ENCODE data around the gene TNIK. TPM values are rescaled to one million over a fixed set of nuclear protein-coding genes. Genes with fewer than 3 reads are reported as not detected.

The TNIK gene
- total and polyA plus RNA-seq, 2 of the 13 experiments (the other 11 are each of a cell fraction or from before 2014, with no cell fraction given) = 0.15 to 0.22 TPM

DNA sequence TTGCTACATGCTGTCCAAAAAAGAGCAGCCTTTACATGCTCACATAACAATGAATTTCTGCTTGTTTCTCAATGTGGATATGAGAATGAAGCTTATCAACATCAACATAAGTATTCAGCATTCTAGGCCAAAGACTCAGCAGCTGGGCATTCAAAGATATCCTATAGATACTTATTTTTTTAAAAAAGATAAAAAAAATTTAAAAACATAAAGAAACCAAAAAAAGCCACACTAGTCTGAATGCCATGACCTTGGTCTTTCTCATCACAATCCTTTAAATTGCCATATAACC, 182.0 kb downstream of the TNIK start:
- H3K79me2 ChIP-seq (ENCODE audit: insufficient read depth, low read length) = no peaks in the 10 kb centered on the region
- no peaks in the 10 kb centered on the region for H3K9me3 ChIP-seq (ENCODE audit: low read length)
- TF ChIP-seq ARNT (IDR thresholded peaks at IDR 0.05) (no peak), ESRRA (CRISPR knock-in tag; IDR thresholded peaks at IDR 0.05; ENCODE audit: low read depth) (no peak), ZBTB8A (CRISPR knock-in tag; IDR thresholded peaks at IDR 0.05; ENCODE audit: borderline replicate concordance, low read depth) (no peak), SMYD3 (CRISPR knock-in tag; IDR thresholded peaks at IDR 0.05) (no peak), AKAP8 (CRISPR knock-in tag; IDR thresholded peaks at IDR 0.05) (no peak), MED13 (CRISPR knock-in tag; IDR thresholded peaks at IDR 0.05) (no peak), ZNF501 (CRISPR knock-in tag; IDR thresholded peaks at IDR 0.05) (no peak), SP140L (CRISPR knock-in tag; IDR thresholded peaks at IDR 0.05; ENCODE audit: borderline replicate concordance) (no peak), SIN3B (IDR thresholded peaks at IDR 0.05; ENCODE audit: low read length) (no peak), ZNF550 (CRISPR knock-in tag; IDR thresholded peaks at IDR 0.05; ENCODE audit: borderline replicate concordance) (no peak), GFI1 (CRISPR knock-in tag; IDR thresholded peaks at IDR 0.05; ENCODE audit: borderline replicate concordance) (no peak)
- TF ChIP-seq, protein P1, sequence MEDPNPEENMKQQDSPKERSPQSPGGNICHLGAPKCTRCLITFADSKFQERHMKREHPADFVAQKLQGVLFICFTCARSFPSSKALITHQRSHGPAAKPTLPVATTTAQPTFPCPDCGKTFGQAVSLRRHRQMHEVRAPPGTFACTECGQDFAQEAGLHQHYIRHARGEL (CRISPR knock-in tag; IDR thresholded peaks at IDR 0.05) = no peak
- TF ChIP-seq, protein P2, sequence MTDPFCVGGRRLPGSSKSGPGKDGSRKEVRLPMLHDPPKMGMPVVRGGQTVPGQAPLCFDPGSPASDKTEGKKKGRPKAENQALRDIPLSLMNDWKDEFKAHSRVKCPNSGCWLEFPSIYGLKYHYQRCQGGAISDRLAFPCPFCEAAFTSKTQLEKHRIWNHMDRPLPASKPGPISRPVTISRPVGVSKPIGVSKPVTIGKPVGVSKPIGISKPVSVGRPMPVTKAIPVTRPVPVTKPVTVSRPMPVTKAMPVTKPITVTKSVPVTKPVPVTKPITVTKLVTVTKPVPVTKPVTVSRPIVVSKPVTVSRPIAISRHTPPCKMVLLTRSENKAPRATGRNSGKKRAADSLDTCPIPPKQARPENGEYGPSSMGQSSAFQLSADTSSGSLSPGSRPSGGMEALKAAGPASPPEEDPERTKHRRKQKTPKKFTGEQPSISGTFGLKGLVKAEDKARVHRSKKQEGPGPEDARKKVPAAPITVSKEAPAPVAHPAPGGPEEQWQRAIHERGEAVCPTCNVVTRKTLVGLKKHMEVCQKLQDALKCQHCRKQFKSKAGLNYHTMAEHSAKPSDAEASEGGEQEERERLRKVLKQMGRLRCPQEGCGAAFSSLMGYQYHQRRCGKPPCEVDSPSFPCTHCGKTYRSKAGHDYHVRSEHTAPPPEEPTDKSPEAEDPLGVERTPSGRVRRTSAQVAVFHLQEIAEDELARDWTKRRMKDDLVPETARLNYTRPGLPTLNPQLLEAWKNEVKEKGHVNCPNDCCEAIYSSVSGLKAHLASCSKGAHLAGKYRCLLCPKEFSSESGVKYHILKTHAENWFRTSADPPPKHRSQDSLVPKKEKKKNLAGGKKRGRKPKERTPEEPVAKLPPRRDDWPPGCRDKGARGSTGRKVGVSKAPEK (CRISPR knock-in tag; IDR thresholded peaks at IDR 0.05; ENCODE audit: borderline replicate concordance) = no peak
- no TSS peak for BruUV-seq (replicated peaks)
- ChIA-PET POLR2A (no interaction called here), CTCF (ENCODE audit: low intra/inter-chr PET ratio, low total read pairs) (no interaction called here)
- no peak overlapping the region for H2AFZ ChIP-seq (ENCODE audit: low read length)
- ATAC-seq = no peak
- no peak for DNase-seq (ENCODE audit: low spot score)
- H3K27me3 ChIP-seq (ENCODE audit: control insufficient read depth in 1 of 2, insufficient read depth in 2 of 2, low read length in 2 of 2) = no peaks in the 10 kb centered on the region; a peak in 1 of 5 replicates
- FAIRE-seq = no peak
- H3K4me1 ChIP-seq (ENCODE audit: insufficient read depth, low read length) = no peaks in the 10 kb centered on the region
- in situ Hi-C loops (cut with HindIII; ENCODE audit: extremely low pct_ligation_motif_present, low pct_unique_long_range_greater_than_20kb) = no loop called here
- H3K4me3 ChIP-seq (replicated peaks in 1 of 3; ENCODE audit: insufficient read depth in 1 of 3, low read depth in 2 of 3, low read length in 3 of 3) = no peak overlapping the region
- no peaks in the 10 kb centered on the region for H3K36me3 ChIP-seq (replicated peaks in 1 of 2; ENCODE audit: control insufficient read depth in 1 of 2, insufficient read depth in 2 of 2, low read length in 2 of 2)
- H3K4me2 ChIP-seq (ENCODE audit: low read depth, low read length) = no peak overlapping the region
- no peak overlapping the region for H3K27ac ChIP-seq (ENCODE audit: extremely low read length, insufficient read depth, low read length)
- no peak overlapping the region for H3K9ac ChIP-seq (ENCODE audit: insufficient read depth, low read depth, low read length)
- intact Hi-C loops (cut with micrococcal nuclease; ENCODE audit: unreplicated experiment) = no loop called here
- H4K20me1 ChIP-seq (ENCODE audit: insufficient read depth, low read length) = no peaks in the 10 kb centered on the region

Measured in HepG2 (cell line).